ENCODE measurements around the gene TNFSF13.

GRCh38 chr17:7550344-7550743, 8.2 kb upstream of the TNFSF13 start:
- TF ChIP-seq POLR2A (IDR thresholded peaks at IDR 0.05) (no peak), CTCF (IDR thresholded peaks at IDR 0.05) (no peak)
